ENCODE data around the gene PTHLH. TPM values are rescaled to one million over a fixed set of nuclear protein-coding genes. Genes with fewer than 3 reads are reported as not detected.

The PTHLH gene
- total and polyA plus RNA-seq, 2 experiments from 2014 or later, result not detected

- TF ChIP-seq, protein P1, sequence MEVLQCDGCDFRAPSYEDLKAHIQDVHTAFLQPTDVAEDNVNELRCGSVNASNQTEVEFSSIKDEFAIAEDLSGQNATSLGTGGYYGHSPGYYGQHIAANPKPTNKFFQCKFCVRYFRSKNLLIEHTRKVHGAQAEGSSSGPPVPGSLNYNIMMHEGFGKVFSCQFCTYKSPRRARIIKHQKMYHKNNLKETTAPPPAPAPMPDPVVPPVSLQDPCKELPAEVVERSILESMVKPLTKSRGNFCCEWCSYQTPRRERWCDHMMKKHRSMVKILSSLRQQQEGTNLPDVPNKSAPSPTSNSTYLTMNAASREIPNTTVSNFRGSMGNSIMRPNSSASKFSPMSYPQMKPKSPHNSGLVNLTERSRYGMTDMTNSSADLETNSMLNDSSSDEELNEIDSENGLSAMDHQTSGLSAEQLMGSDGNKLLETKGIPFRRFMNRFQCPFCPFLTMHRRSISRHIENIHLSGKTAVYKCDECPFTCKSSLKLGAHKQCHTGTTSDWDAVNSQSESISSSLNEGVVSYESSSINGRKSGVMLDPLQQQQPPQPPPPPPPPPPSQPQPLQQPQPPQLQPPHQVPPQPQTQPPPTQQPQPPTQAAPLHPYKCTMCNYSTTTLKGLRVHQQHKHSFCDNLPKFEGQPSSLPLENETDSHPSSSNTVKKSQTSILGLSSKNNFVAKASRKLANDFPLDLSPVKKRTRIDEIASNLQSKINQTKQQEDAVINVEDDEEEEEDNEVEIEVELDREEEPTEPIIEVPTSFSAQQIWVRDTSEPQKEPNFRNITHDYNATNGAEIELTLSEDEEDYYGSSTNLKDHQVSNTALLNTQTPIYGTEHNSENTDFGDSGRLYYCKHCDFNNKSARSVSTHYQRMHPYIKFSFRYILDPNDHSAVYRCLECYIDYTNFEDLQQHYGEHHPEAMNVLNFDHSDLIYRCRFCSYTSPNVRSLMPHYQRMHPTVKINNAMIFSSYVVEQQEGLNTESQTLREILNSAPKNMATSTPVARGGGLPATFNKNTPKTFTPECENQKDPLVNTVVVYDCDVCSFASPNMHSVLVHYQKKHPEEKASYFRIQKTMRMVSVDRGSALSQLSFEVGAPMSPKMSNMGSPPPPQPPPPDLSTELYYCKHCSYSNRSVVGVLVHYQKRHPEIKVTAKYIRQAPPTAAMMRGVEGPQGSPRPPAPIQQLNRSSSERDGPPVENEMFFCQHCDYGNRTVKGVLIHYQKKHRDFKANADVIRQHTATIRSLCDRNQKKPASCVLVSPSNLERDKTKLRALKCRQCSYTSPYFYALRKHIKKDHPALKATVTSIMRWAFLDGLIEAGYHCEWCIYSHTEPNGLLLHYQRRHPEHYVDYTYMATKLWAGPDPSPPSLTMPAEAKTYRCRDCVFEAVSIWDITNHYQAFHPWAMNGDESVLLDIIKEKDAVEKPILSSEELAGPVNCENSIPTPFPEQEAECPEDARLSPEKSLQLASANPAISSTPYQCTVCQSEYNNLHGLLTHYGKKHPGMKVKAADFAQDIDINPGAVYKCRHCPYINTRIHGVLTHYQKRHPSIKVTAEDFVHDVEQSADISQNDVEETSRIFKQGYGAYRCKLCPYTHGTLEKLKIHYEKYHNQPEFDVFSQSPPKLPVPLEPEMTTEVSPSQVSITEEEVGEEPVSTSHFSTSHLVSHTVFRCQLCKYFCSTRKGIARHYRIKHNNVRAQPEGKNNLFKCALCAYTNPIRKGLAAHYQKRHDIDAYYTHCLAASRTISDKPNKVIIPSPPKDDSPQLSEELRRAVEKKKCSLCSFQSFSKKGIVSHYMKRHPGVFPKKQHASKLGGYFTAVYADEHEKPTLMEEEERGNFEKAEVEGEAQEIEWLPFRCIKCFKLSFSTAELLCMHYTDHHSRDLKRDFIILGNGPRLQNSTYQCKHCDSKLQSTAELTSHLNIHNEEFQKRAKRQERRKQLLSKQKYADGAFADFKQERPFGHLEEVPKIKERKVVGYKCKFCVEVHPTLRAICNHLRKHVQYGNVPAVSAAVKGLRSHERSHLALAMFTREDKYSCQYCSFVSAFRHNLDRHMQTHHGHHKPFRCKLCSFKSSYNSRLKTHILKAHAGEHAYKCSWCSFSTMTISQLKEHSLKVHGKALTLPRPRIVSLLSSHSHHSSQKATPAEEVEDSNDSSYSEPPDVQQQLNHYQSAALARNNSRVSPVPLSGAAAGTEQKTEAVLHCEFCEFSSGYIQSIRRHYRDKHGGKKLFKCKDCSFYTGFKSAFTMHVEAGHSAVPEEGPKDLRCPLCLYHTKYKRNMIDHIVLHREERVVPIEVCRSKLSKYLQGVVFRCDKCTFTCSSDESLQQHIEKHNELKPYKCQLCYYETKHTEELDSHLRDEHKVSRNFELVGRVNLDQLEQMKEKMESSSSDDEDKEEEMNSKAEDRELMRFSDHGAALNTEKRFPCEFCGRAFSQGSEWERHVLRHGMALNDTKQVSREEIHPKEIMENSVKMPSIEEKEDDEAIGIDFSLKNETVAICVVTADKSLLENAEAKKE (CRISPR knock-in tag; IDR thresholded peaks at IDR 0.05), result no peak
- TF ChIP-seq ZNF331 (CRISPR knock-in tag; IDR thresholded peaks at IDR 0.05; ENCODE audit: low read depth) (no peak), EZH2 (IDR thresholded peaks at IDR 0.05; ENCODE audit: low read depth, unreplicated experiment) (no peak), JUNB (IDR thresholded peaks at IDR 0.05; ENCODE audit: unreplicated experiment) (no peak), NANOG (IDR thresholded peaks at IDR 0.05; ENCODE audit: borderline replicate concordance) (no peak), POLR2AphosphoS5 (IDR thresholded peaks at IDR 0.05; ENCODE audit: low read depth) (no peak), REST (IDR thresholded peaks at IDR 0.05; ENCODE audit: unreplicated experiment) (no peak)
These were observed 41.1 kb downstream of the PTHLH start (continued) for GRCh38 chr12:27931390-27931789.

Measured in GM23338 (cell line).